GM10266 (cell line): ENCODE data around the gene SLC27A5.
"Not testable (repeated sequence)": the region's sequence is repeated elsewhere in the genome, so short reads cannot be mapped to it uniquely, and the experiment has no call there.

Experiments used
- DNase-seq: peaks from one replicate; pipeline ENCODE4 v3.0.0; 2012; ENCODE audit errors: extremely low spot score
- CTCF ChIP-seq: IDR thresholded peaks from 2 replicates; pipeline ENCODE4 v1.5.1; 2012; ENCODE audit warnings: mild to moderate bottlenecking, low read depth; ENCODE audit not compliant: control insufficient read depth, insufficient read depth; ENCODE audit errors: missing control alignments

SLC27A5 gene

GRCh38 chr19:58509731-58510083 is 2.1 kb downstream of the SLC27A5 start:
- no peak for TF ChIP-seq CTCF
- no peak for DNase-seq

DNA sequence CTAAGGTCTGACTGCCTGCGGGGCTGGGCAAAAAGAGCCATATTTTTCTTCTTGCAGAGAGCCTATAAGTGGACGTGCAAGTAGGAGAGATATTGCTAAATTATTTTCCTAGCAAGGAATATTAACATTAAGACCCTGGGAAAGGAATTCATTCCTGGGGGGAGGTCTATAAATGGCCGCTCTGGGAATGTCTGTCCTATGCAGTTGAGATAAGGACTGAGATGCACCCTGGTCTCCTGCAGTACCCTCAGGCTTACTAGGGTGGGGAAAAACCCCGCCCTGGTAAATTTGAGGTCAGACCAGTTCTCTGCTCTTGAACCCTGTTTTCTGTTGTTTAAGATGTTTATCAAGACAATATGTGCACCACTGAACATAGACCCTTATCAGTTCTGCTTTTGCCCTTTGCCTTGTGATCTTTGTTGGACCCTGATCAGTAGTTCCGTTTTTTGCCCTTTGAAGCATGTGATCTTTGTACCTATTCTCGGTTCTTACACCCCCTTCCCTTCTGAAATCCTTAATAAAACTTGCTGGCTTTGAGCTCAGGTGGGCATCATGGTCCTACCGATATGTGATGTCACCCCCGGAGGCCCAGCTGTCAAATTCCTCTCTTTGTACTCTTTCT is 4.1 kb downstream of the SLC27A5 start:
- not testable (repeated sequence) for DNase-seq

- no peak for TF ChIP-seq CTCF
- no peak for DNase-seq
Measured at GRCh38 chr19:58500242-58500641, 11.6 kb downstream of the SLC27A5 start.

DNA sequence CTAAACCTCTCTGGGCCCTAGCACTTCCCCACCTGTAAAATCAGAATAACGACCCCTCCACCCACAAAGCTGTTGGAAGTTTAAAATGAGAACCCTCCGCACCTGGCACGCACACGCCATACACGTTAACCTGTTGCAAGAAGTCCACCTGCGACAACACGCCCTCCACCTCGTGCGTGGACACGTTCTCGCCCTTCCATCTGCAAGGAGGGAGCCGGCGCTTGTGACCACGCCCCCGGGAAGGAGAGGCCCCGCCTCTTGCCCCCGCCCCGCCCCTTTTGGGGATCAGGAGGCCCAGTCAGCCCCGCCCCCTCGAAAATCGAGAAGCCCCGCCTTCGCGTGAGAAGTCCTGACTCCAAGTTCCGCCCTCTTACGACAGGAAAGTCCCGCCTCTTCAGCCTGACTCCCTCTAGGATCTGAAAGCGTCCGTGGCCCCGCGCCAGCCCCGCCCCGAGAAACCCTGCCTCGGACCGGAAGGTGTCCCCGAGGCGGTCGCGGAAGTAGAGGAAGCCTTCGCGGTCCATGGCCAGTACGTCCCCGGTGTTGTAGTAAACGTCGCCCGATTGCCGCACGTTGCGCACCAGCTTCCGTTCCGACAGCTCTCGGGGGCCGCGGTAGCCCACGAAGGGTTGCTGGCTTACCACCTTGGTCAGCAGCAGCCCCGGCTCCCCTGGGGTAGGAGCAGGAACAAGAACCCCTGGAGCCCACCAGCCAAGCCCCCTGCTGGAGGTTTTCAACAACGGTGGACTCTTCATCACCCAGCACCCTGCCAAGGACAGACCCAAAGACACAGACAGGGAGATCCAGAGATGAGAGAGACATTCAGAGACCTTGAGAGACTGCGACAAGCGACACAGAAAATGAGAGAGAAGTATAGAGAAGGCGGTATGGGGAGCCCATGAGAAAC is 12.5 kb downstream of the SLC27A5 start:
- peak; percentile 98 for DNase-seq

DNA sequence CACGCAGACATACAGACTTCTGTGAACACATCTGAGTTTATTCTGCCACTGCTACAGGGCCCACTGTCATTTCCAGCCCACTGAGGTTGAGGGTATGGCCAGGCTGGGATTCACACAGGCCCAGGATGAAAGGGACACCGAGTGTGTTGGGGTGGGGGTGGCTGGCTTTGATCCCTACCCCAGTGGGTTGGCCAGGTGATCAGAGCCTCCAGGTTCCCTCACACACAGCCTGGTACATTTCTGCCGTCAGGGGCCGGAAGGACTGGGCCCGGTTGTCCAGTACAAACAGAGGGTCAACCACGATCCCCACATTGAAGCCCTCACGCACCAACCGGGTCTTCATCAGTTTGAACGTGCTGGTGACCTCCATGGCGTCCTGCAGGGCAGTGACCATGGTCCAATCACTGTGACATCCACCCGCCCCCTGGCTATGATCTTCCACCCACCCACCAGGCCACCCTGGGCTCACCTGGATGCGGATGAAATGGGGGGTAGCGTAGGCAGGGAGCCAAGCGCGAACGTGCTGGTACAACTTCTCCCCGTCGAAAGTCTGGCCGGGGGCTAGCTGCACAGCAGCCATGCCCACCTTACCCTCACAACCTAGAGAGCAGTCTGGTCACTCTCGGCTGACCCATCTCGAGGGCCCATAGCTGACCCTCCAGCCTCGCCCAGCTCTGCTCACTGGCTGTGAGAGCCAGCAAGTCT is 13.3 kb downstream of the SLC27A5 start:
- DNase-seq, result no peak
- TF ChIP-seq CTCF, result no peak

More for the DNA sequence above, 12.5 kb downstream of the SLC27A5 start:
- no peak for TF ChIP-seq CTCF

DNA sequence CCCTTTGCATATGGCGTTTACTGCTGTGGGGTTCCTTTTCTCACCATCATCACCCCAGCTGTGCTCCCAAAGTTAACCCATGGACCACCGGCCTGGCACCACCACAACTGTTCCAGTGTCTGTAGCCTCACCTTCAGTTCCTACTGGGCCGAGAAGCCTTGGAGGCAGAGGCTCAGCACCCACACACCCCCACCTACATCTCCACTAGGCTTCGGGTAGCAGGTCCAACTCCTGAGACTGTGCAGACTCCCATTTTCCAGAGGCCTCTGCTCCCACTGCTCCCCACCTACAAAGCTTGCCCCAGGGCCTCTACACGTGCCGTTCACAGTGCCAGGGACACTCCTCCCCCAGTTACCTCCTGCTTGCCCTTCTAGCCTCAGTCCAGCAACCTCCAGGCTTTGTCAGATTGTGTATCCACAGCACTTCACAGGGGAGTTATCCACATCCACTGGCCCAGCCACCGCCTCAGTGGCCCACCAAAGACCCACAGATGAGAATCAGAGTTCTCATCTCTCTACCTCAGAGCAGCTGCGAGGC is 14.1 kb downstream of the SLC27A5 start:
- no peak for DNase-seq
- TF ChIP-seq CTCF, result no peak

- no peak for TF ChIP-seq CTCF
- DNase-seq, result no peak
Measured at GRCh38 chr19:58492265-58492664, 19.5 kb downstream of the SLC27A5 start.
